Measurements from ENCODE around the gene TYW3.

Gene TYW3

DNA sequence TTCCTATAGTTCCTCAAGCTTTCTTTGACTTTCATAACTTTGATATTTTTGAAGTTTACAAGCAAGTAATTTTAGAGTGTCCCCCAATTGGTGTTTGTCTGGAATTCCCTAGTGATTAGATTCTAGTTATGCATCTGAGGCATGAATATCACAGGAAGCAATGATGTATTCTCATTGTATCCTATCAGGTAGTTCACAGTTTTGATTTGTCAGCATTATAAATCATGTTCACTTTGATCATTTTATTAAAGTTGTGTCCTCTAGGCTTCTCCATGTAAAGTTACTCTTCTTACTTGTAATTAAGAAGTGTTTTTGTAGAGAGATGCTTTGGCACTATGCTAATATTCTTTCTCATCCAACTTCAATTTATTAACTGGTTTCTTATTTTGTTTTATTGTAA lies 53.0 kb downstream of the TYW3 start:
- in situ Hi-C loops (cut with MboI; ENCODE audit: low sequenced_read_pairs): no loop called here

DNA sequence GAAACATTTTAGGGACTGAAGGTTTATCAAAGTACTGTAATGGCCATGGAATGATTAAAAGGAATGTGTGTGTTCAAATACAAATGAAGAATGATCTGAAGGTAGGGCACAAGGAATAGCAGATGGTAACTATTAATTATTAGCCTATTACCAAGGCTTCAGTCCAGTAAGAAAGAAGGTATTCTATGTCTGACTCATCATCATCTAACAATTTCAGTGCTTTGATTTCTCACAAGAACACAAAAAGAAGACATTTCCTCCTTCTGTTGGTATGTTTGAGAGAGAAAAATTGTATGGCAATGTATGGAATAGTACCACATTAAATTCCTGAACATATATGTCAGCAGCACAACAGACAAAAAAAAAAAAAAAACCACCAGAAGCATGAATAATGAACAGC lies 57.5 kb downstream of the TYW3 start:
- in situ Hi-C loops (cut with MboI; ENCODE audit: low sequenced_read_pairs): no loop called here

DNA sequence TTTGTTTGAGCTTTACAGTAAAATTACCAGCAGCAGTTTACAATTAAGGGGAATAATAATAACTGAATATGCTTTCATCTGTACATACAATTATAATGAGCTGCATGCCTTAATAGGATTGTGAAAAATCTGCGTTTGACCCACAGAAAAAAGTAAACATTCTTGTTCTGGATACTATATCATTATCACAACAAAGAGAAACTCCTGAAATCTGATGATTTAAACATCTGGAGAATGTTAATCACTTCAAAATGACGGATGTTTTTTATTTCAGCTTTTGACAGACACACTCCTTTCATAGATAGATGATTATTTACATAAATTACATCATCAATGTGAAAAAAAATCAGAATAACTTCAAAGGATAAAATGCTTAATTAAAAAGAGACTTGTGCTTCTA lies 58.5 kb downstream of the TYW3 start:
- in situ Hi-C loops (cut with MboI; ENCODE audit: low sequenced_read_pairs): no loop called here

DNA sequence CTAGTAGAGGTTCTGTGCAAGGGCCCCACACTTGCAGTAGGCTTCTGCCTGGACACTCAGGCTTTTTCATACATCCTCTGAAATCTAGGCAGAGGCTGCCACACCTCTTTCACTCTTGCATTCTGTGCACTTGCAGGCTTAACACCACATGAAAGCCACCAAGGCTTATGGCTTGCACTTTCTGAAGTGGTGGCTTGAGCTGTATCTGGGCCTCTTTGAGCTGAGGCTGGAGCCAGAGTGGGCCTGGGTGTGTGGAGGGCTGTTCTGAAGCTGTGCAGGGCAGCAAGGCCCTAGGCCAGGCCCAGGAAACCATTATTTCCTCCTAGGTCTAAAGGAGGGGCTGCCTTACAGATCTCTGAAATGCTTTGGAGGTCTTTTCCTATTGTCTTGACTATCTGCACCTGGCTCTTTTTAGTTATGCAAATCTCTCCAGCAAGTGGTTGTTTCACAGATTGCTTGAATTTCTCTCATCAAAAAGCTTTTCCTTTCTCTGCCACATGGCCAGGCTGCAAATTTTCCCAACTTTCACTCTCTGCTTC lies 66.2 kb downstream of the TYW3 start:
- in situ Hi-C loops (cut with MboI; ENCODE audit: low sequenced_read_pairs): no loop called here

DNA sequence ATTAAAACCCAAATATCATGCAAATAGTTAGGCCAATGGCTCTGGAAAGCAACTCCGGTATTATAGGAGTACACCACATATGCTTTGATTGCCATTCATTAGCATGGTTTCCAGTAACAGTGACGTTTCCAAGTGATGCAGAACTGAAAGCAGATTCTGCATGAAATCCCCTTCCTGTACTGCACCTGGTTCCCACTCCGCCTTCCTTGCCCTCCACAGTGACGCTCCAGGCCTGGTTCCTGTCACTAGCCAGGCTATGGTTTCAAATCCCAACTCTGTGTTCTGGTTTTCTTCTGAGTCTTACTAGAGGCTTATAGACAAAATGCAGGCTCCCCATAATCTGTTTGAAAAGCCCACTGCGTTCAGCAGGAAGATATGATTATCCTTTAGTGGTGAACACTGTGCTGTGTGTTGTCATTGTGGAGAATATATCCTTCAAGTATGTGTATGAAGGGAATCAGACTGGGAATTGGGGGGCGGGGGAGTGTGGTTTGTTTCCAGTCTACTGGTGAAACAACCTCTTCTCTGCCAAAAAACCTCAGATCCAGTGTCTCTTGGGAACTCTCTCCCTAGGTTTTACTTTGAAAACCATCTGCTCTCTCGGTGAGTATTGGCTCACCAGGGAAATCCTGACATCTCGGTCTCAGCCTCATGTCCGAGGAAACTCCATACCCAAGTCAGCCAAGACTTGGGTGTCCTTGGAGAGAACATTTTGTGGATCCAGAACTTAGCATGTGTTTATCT lies 78.7 kb downstream of the TYW3 start:
- in situ Hi-C loops (cut with MboI; ENCODE audit: low sequenced_read_pairs): no loop called here

DNA sequence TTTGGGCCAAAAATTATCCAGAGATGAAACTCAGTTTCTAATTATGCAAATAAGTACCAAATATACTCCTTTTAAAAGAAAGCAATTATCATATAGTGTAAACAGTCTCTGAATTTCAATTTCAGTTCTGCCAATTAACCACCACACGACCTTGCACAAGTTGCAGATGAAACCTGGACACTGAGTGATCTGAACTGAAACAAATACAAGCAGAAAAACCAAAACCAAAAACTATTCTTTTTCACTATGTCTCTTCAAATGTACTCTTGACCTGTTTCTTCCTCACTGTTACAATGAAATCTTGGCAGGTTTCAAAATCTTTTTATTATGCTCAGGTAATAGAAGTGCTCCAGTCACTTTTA lies 79.2 kb downstream of the TYW3 start:
- in situ Hi-C loops (cut with MboI; ENCODE audit: low sequenced_read_pairs): no loop called here

All from HL-60/S4 (cell line).